Coronary artery (tissue), 2 donors: ENCODE measurements around the gene CCDC85A.

ENCODE experiments used
- DNase-seq: peaks from one replicate; pipeline ENCODE4 v3.0.0-alpha.2; 2017; ENCODE audit warnings: low spot score
- H3K27ac ChIP-seq, 2 donors: fragments of 200-600 bp; sonication (generic); one replicate each; pipeline ENCODE4 v1.5.1; 2016 to 2019
- H3K4me3 ChIP-seq: fragments of 200-600 bp; sonication (generic); 2 replicates; pipeline ENCODE4 v1.5.1; 2016; ENCODE audit warnings: mild to moderate bottlenecking, moderate library complexity
- CTCF ChIP-seq: fragments of 200-600 bp; sonication (generic); IDR thresholded peaks from one replicate; pipeline ENCODE4 v1.5.1; 2019; ENCODE audit warnings: antibody characterized with exemption

CCDC85A gene

GRCh38 chr2:56292951-56293350, 109.2 kb downstream of the CCDC85A start:
- TF ChIP-seq CTCF = no peak
- DNase-seq = no peak
- Histone ChIP-seq H3K4me3 (no peak overlapping the region), H3K27ac (no peak overlapping the region)

DNA sequence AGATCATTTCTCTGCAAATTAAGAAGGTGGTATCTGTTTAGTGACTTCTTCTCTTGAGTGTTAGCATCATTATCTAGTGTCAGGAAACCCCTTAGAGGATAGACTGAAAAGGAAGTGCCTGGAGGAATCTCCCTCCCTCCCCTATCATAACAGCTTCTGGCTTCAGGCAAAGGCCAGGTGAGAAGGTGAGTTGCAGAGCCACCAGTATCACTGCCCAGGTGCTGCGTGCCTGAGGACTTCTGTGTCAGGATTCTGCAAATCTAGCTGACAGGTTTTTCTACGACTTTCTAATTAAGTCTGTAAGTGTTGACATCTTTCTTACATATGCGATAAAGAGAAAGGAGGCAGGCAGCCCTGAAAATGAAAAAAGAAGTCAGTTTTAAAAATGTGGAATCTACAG, 111.9 kb downstream of the CCDC85A start:
- no peak for DNase-seq
- no peak overlapping the region for H3K27ac ChIP-seq
- no peak overlapping the region for H3K4me3 ChIP-seq
- TF ChIP-seq CTCF = no peak

DNA sequence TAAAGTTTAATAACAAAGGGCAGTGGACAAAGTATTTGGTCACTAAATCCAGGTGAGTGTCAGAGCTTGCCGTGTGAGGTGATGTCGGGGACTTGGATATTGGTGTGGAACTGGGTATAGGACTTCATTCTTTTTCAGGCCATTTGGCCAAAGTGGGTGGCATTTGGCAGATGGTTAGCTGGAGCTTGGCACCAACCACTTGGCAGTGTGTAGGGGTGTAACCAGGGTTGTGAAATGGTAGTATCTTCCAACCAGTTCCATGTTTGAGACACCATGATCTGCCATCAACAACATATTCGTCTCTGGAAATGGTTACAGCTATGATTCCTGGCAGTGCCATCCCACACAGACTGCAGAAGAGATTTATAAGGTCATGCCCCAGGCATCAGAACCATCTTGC, 113.9 kb downstream of the CCDC85A start:
- no peak for TF ChIP-seq CTCF
- H3K4me3 ChIP-seq = no peak overlapping the region
- H3K27ac ChIP-seq = no peak overlapping the region
- no peak for DNase-seq

DNA sequence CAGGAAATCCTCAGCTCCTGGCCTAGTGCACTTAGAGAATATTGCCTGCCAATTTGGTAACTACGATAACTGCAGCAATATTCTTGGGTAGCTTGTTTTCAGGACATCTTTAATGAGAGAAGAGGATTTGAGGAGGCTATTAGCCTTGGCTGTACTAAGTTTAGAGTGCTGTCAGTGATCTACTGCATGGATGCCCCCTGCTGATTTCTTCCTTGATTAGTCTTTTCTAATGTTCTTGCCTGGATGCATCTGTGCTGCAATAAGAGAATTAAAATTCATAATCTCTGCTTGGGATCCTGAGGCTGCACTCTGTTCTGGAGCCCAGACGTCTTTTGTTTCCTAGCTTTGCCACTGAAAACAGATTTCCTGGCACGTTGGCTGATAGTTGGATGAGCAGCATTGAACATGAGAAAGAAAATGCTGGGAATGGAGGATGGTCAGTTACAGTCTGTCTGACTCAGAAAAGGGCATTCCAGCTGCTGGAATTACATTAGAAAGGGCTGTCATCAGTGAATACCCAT, 115.4 kb downstream of the CCDC85A start:
- no peak for TF ChIP-seq CTCF
- H3K4me3 ChIP-seq = no peak overlapping the region
- no peak for DNase-seq
- no peak overlapping the region for H3K27ac ChIP-seq

DNA sequence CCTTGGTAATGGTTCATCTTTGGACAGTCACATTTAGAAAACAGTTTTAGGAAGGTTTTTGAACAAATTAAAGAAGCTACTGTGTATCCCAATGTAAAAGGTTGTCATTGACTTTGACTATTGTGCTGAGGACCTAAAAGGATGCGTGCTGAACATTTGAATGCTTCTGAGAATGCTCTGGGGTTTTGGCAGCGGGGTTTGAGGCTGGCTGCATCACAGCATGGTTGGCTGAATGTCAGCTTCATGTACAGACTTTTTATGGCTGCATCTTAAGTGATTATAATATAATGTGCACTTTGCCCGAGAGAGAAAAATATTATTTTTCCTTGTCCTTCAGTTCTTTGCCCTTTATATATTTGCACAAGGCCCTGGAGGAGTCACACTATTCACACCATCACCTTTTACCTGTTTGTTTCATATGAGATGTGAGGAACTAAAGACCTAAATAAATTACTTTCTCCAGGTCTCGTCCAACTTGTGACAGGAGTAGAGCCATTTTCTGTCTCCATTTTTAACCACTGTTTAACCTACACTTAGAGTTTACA, 125.9 kb downstream of the CCDC85A start:
- no peak for TF ChIP-seq CTCF
- H3K27ac ChIP-seq = no peak overlapping the region
- H3K4me3 ChIP-seq = no peak overlapping the region
- no peak for DNase-seq

GRCh38 chr2:56313500-56313921, 129.7 kb downstream of the CCDC85A start:
- no peak for DNase-seq
- Histone ChIP-seq H3K4me3 (no peak overlapping the region), H3K27ac (no peak overlapping the region)
- no peak for TF ChIP-seq CTCF

DNA sequence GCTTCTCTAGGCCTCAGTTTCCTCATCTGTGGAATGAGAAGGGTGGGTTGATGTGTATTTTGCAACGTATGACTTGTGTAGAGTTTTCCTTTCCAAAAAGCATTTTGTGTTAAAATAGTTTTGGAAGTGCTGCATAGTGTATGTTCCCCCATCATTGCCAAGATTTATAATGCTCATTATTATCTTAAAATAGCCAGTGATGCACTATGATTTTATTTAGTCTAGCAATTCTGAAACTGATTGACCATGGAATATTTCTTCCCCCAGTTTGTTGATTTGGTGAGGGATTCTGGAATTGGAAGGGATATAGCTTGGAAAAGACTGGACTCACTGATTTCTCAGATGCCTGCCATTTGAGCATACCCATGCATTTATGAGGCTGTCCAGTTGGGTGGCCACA, 130.6 kb downstream of the CCDC85A start:
- TF ChIP-seq CTCF = no peak
- H3K27ac ChIP-seq = no peak overlapping the region
- no peak overlapping the region for H3K4me3 ChIP-seq
- no peak for DNase-seq
